Measurements from ENCODE around the gene PSMD2. TPM values are rescaled to one million over a fixed set of nuclear protein-coding genes. Genes with fewer than 3 reads are reported as not detected.

Gene PSMD2
- polyA plus RNA-seq, 4 donors: 104 to 149 (median 122) TPM

GRCh38 chr3:184306341-184306972 is 7.4 kb downstream of the PSMD2 start:
- Histone ChIP-seq H3K27ac (ENCODE audit: low read depth in 1 of 3, low read length in 2 of 3) (no peak overlapping the region), H3K4me3 (ENCODE audit: low read depth in 1 of 3, low read length in 3 of 3) (no peak overlapping the region), H3K36me3 (ENCODE audit: control insufficient read depth in 3 of 3, insufficient read depth in 2 of 3, low read depth in 1 of 3, low read length in 3 of 3) (peaks cover 32 to 62% (median 39%) of the 10 kb centered on the region in 3 donors), H3K27me3 (ENCODE audit: control insufficient read depth in 3 of 3, insufficient read depth in 3 of 3, low read length in 3 of 3) (no peaks in the 10 kb centered on the region), H3K9me3 (ENCODE audit: control insufficient read depth in 2 of 2, insufficient read depth in 1 of 2, low read depth in 1 of 2, low read length in 1 of 2) (no peaks in the 10 kb centered on the region), H3K4me1 (ENCODE audit: control insufficient read depth in 3 of 3, insufficient read depth in 2 of 3, low read depth in 1 of 3, low read length in 2 of 3) (no peaks in the 10 kb centered on the region)
- DNase-seq: peak in 1 of 2 donors; percentile 45
- no peak for FAIRE-seq
- 74 to 87% (median 80%) methylated on average over 4 of the region's 4 CpGs for WGBS, 3 donors

- WGBS, 3 donors: 95 to 97% (median 95%) methylated on average over 9 of the region's 9 CpGs
These were observed 8.9 kb downstream of the PSMD2 start for GRCh38 chr3:184307915-184308314.

GRCh38 chr3:184308744-184309143 is 9.7 kb downstream of the PSMD2 start:
- Histone ChIP-seq H3K27me3 (ENCODE audit: control insufficient read depth in 3 of 3, insufficient read depth in 3 of 3, low read length in 3 of 3) (no peaks in the 10 kb centered on the region), H3K27ac (ENCODE audit: low read depth in 1 of 3, low read length in 2 of 3) (no peak overlapping the region), H3K9me3 (ENCODE audit: control insufficient read depth in 2 of 2, insufficient read depth in 1 of 2, low read depth in 1 of 2, low read length in 1 of 2) (no peaks in the 10 kb centered on the region), H3K36me3 (ENCODE audit: control insufficient read depth in 3 of 3, insufficient read depth in 2 of 3, low read depth in 1 of 3, low read length in 3 of 3) (peaks cover 13 to 42% (median 24%) of the 10 kb centered on the region in 3 donors), H3K4me1 (ENCODE audit: control insufficient read depth in 3 of 3, insufficient read depth in 2 of 3, low read depth in 1 of 3, low read length in 2 of 3) (no peaks in the 10 kb centered on the region), H3K4me3 (ENCODE audit: low read depth in 1 of 3, low read length in 3 of 3) (no peak overlapping the region)
- 79 to 86% (median 79%) methylated on average over 7 of the region's 7 CpGs for WGBS, 3 donors
- no peak for FAIRE-seq
- DNase-seq: no peak

More at GRCh38 chr3:184307915-184308314, 8.9 kb downstream of the PSMD2 start:
- H3K27ac ChIP-seq (ENCODE audit: low read depth in 1 of 3, low read length in 2 of 3): no peak overlapping the region
- no peaks in the 10 kb centered on the region for H3K9me3 ChIP-seq (ENCODE audit: control insufficient read depth in 2 of 2, insufficient read depth in 1 of 2, low read depth in 1 of 2, low read length in 1 of 2)
- no peak for DNase-seq
- H3K27me3 ChIP-seq (ENCODE audit: control insufficient read depth in 3 of 3, insufficient read depth in 3 of 3, low read length in 3 of 3): no peaks in the 10 kb centered on the region
- FAIRE-seq: no peak
- H3K36me3 ChIP-seq (ENCODE audit: control insufficient read depth in 3 of 3, insufficient read depth in 2 of 3, low read depth in 1 of 3, low read length in 3 of 3): peaks cover 21 to 48% (median 32%) of the 10 kb centered on the region in 3 donors
- no peaks in the 10 kb centered on the region for H3K4me1 ChIP-seq (ENCODE audit: control insufficient read depth in 3 of 3, insufficient read depth in 2 of 3, low read depth in 1 of 3, low read length in 2 of 3)
- H3K4me3 ChIP-seq (ENCODE audit: low read depth in 1 of 3, low read length in 3 of 3): no peak overlapping the region

- Histone ChIP-seq H3K9me3 (ENCODE audit: control insufficient read depth in 2 of 2, insufficient read depth in 1 of 2, low read depth in 1 of 2, low read length in 1 of 2) (no peaks in the 10 kb centered on the region), H3K27me3 (ENCODE audit: control insufficient read depth in 3 of 3, insufficient read depth in 3 of 3, low read length in 3 of 3) (no peaks in the 10 kb centered on the region), H3K4me3 (ENCODE audit: low read depth in 1 of 3, low read length in 3 of 3) (no peak overlapping the region), H3K36me3 (ENCODE audit: control insufficient read depth in 3 of 3, insufficient read depth in 2 of 3, low read depth in 1 of 3, low read length in 3 of 3) (peaks cover 8 to 37% (median 13%) of the 10 kb centered on the region in 3 donors), H3K4me1 (ENCODE audit: control insufficient read depth in 3 of 3, insufficient read depth in 2 of 3, low read depth in 1 of 3, low read length in 2 of 3) (no peaks in the 10 kb centered on the region), H3K27ac (ENCODE audit: low read depth in 1 of 3, low read length in 2 of 3) (no peak overlapping the region)
- DNase-seq: no peak
- FAIRE-seq: no peak
These were observed 12.6 kb downstream of the PSMD2 start for GRCh38 chr3:184311633-184312032.

GRCh38 chr3:184314363-184314699 is 15.3 kb downstream of the PSMD2 start, which contains the start of gene EIF4G1:
EIF4G1 (plus strand) TSS chr3:184314606; CDS start chr3:184315797, 1,191 bp downstream.
- DNase-seq (peak; percentile 92 to 96), FAIRE-seq (no peak)
- Histone ChIP-seq H3K36me3 (ENCODE audit: control insufficient read depth in 3 of 3, insufficient read depth in 2 of 3, low read depth in 1 of 3, low read length in 3 of 3) (peaks cover 4 to 35% (median 6%) of the 10 kb centered on the region in 3 donors), H3K9me3 (ENCODE audit: control insufficient read depth in 2 of 2, insufficient read depth in 1 of 2, low read depth in 1 of 2, low read length in 1 of 2) (no peaks in the 10 kb centered on the region), H3K27ac (ENCODE audit: low read depth in 1 of 3, low read length in 2 of 3) (peak within 1 kb of the TSS; percentile 91 to 99 (median 96)), H3K27me3 (ENCODE audit: control insufficient read depth in 3 of 3, insufficient read depth in 3 of 3, low read length in 3 of 3) (no peaks in the 10 kb centered on the region), H3K4me1 (ENCODE audit: control insufficient read depth in 3 of 3, insufficient read depth in 2 of 3, low read depth in 1 of 3, low read length in 2 of 3) (peaks cover 0 to 11% (median 2%) of the 10 kb centered on the region in 3 donors), H3K4me3 (ENCODE audit: low read depth in 1 of 3, low read length in 3 of 3) (peak within 1 kb of the TSS; percentile 69 to 92 (median 76))
- 0 to 1% (median 0%) methylated on average over 36 to 40 of the region's 40 CpGs for WGBS, 3 donors

GRCh38 chr3:184314700-184315542 is 15.9 kb downstream of the PSMD2 start:
- H3K4me1 ChIP-seq (ENCODE audit: control insufficient read depth in 3 of 3, insufficient read depth in 2 of 3, low read depth in 1 of 3, low read length in 2 of 3): peaks cover 5 to 15% (median 6%) of the 10 kb centered on the region in 3 donors

GRCh38 chr3:184315543-184315867 is 16.5 kb downstream of the PSMD2 start:
- H3K4me1 ChIP-seq (ENCODE audit: control insufficient read depth in 3 of 3, insufficient read depth in 2 of 3, low read depth in 1 of 3, low read length in 2 of 3): peaks cover 6 to 15% (median 6%) of the 10 kb centered on the region in 3 donors
- no peaks in the 10 kb centered on the region for H3K27me3 ChIP-seq (ENCODE audit: control insufficient read depth in 3 of 3, insufficient read depth in 3 of 3, low read length in 3 of 3)
- H3K9me3 ChIP-seq (ENCODE audit: control insufficient read depth in 2 of 2, insufficient read depth in 1 of 2, low read depth in 1 of 2, low read length in 1 of 2): no peaks in the 10 kb centered on the region
- 1 to 13% (median 6%) methylated on average over 6 of the region's 6 CpGs for WGBS, 3 donors
- H3K36me3 ChIP-seq (ENCODE audit: control insufficient read depth in 3 of 3, insufficient read depth in 2 of 3, low read depth in 1 of 3, low read length in 3 of 3): peaks cover 6 to 47% (median 9%) of the 10 kb centered on the region in 3 donors
- peak overlapping the region; percentile 91 to 99 (median 96) for H3K27ac ChIP-seq (ENCODE audit: low read depth in 1 of 3, low read length in 2 of 3)
- peak overlapping the region; percentile 69 to 92 (median 76) for H3K4me3 ChIP-seq (ENCODE audit: low read depth in 1 of 3, low read length in 3 of 3)
- no peak for DNase-seq
- no peak for FAIRE-seq

More at GRCh38 chr3:184314700-184315542, 15.9 kb downstream of the PSMD2 start:
- H3K27me3 ChIP-seq (ENCODE audit: control insufficient read depth in 3 of 3, insufficient read depth in 3 of 3, low read length in 3 of 3): no peaks in the 10 kb centered on the region
- 0% methylated on average over 41 to 89 of the region's 89 CpGs for WGBS, 3 donors
- peak overlapping the region; percentile 91 to 99 (median 96) for H3K27ac ChIP-seq (ENCODE audit: low read depth in 1 of 3, low read length in 2 of 3)
- DNase-seq (peak; percentile 73 to 87), FAIRE-seq (no peak)
- H3K4me3 ChIP-seq (ENCODE audit: low read depth in 1 of 3, low read length in 3 of 3): peak overlapping the region; percentile 69 to 92 (median 76)
- H3K9me3 ChIP-seq (ENCODE audit: control insufficient read depth in 2 of 2, insufficient read depth in 1 of 2, low read depth in 1 of 2, low read length in 1 of 2): no peaks in the 10 kb centered on the region
- H3K36me3 ChIP-seq (ENCODE audit: control insufficient read depth in 3 of 3, insufficient read depth in 2 of 3, low read depth in 1 of 3, low read length in 3 of 3): peaks cover 4 to 41% (median 6%) of the 10 kb centered on the region in 3 donors

GRCh38 chr3:184315871-184316661 is 17.0 kb downstream of the PSMD2 start:
- DNase-seq (peak; percentile 45 to 66), FAIRE-seq (no peak)
- Histone ChIP-seq H3K9me3 (ENCODE audit: control insufficient read depth in 2 of 2, insufficient read depth in 1 of 2, low read depth in 1 of 2, low read length in 1 of 2) (no peaks in the 10 kb centered on the region), H3K4me3 (ENCODE audit: low read depth in 1 of 3, low read length in 3 of 3) (peak overlapping the region; percentile 69 to 92 (median 76)), H3K36me3 (ENCODE audit: control insufficient read depth in 3 of 3, insufficient read depth in 2 of 3, low read depth in 1 of 3, low read length in 3 of 3) (peaks cover 11 to 52% (median 15%) of the 10 kb centered on the region in 3 donors), H3K27me3 (ENCODE audit: control insufficient read depth in 3 of 3, insufficient read depth in 3 of 3, low read length in 3 of 3) (no peaks in the 10 kb centered on the region), H3K4me1 (ENCODE audit: control insufficient read depth in 3 of 3, insufficient read depth in 2 of 3, low read depth in 1 of 3, low read length in 2 of 3) (peaks cover 6 to 15% (median 6%) of the 10 kb centered on the region in 3 donors), H3K27ac (ENCODE audit: low read depth in 1 of 3, low read length in 2 of 3) (peak overlapping the region; percentile 91 to 99 (median 96))
- WGBS, 3 donors: 3 to 22% (median 5%) methylated on average over 13 to 16 of the region's 16 CpGs

Measured in small intestine (tissue), 7 donors.